H1 (cell line): ENCODE measurements around the gene ASF1B. TPM values are rescaled to one million over a fixed set of nuclear protein-coding genes. Genes with fewer than 3 reads are reported as not detected.

Experiments used
- RBBP5 ChIP-seq: IDR thresholded peaks from 2 replicates; pipeline ENCODE4 v1.7.1; 2012; ENCODE audit warnings: low read depth, mild to moderate bottlenecking, inconsistent platforms, low read length, moderate library complexity, borderline replicate concordance
- polyA plus RNA-seq, 7 experiments: library from polyadenylated mRNA; depleted of rRNA in 3 of 7; stranded (reverse) in 5 of 7; unstranded in 2 of 7; fragments of >200 nt in 5 of 7; fragments of 200-250 nt in 2 of 7; gene quantifications; 1 replicate in 5 of 7; 2 replicates in 1 of 7; 4 replicates in 1 of 7; pipeline versions ENCODE4 v1.2.1 to v1.2.3, GENCODE V29; 2011 to 2013; ENCODE audit warnings: missing spikeins in 2 of 7, mixed read lengths in 2 of 7
- total RNA-seq: library from RNA; stranded (reverse); fragmentation: NEBNext Ultra II Directional; extraction: Animal tissue kit (Norgen Biotek cat#: 25700); gene quantifications from 2 replicates; pipeline ENCODE4 v1.2.1, GENCODE V29; 2021

Gene ASF1B
- total and polyA plus RNA-seq, 2 of the 8 experiments (the other 6 are each of a cell fraction or from before 2014, with no cell fraction given), result 32.6 to 59.2 TPM

- TF ChIP-seq RBBP5, result no peak
Observed at GRCh38 chr19:14135985-14136508, 342 bp downstream of the ASF1B start (continued).
